Measurements from ENCODE around the gene SAPCD1. TPM values are rescaled to one million over a fixed set of nuclear protein-coding genes. Genes with fewer than 3 reads are reported as not detected.

Gene SAPCD1
- total RNA-seq, 1 experiment from 2014 or later: 18.2 TPM

DNA sequence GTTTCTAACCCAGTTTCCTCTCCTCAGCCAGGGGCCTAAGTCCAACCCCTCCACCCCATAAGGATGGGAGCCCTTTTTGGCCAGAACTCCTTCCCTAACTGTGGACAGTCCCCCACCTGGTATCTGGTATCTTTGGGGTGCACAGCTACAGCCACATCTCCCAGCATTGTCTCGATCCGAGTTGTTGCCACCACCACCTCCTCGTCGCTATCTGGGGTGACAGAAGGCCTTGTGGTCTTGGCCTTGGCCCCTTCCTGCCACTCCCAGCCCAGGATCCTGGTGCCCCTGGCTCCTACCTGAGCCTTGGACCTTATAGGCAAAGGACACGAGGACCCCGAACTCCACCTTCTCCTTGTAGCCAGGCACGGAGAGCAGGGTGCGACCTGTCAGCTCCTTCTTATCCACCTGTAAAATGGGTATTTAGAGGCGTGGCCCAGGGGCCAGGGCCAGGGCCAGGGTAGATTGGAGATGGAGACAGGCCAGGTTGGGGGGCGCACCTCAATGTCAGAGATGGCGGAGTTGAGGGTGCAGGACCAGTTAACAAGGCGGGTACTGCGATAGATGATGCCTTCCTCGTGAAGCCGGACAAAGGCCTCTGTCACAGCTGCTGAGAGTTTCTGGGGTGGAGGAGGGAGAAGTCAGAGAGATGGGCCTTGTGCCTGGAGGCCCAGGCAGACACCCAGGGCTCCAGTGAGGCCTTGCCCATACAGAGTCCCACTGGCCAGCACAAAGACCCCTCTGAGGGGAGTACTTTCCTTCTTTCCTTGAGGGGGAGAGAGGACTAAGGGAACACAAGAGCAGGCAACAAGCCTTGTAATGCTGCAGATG is 21.9 kb downstream of the SAPCD1 start:
- POLR2A ChIA-PET: interaction anchor here (0.8 to 0.9 kb wide), 3 partner anchors 9 to 57 kb away, joined by 3 read pairs; no protein-coding TSS in a partner anchor
- H4K20me1 ChIP-seq (ENCODE audit: insufficient read depth): 0 out of 2 replicates have a peak, but pooled peaks cover 3% of the 10 kb centered on the region
- no peaks in the 10 kb centered on the region for H3K4me1 ChIP-seq (ENCODE audit: control insufficient read depth in 1 of 2, insufficient read depth in 2 of 2, low read length in 2 of 2)
- no TSS peak for BruUV-seq (replicated peaks)
- RAD21 ChIA-PET (ENCODE audit: low non-redundant PET in 1 of 2, low total read pairs in 2 of 2, uncharacterized antibody in 2 of 2, unreplicated experiment in 2 of 2): no interaction called here
- peaks cover 16% of the 10 kb centered on the region for H3K79me2 ChIP-seq (ENCODE audit: insufficient read depth, low read length)
- H3K36me3 ChIP-seq (ENCODE audit: control insufficient read depth in 1 of 2, insufficient read depth in 2 of 2, low read length in 2 of 2): peaks cover 44 to 48% of the 10 kb centered on the region in 2 experiments
- no peaks in the 10 kb centered on the region for H3K9me2 ChIP-seq (ENCODE audit: insufficient read depth)
- CTCF ChIA-PET: no interaction called here
- no peaks in the 10 kb centered on the region for H3K9me3 ChIP-seq (ENCODE audit: control insufficient read depth in 1 of 2, insufficient read depth in 1 of 2, low read depth in 1 of 2, low read length in 2 of 2)
- no peak overlapping the region for H3K4me3 ChIP-seq (replicated peaks in 1 of 2; ENCODE audit: low read depth in 1 of 2, low read length in 2 of 2)
- ATAC-seq (no peak), DNase-seq (ENCODE audit: low read depth, low spot score) (no peak)
- TF ChIP-seq POLR2AphosphoS5 (IDR thresholded peaks at IDR 0.05; ENCODE audit: low read depth, low read length) (no peak), RAD21 (IDR thresholded peaks at IDR 0.05; ENCODE audit: low read depth) (no peak), POLR2A (IDR thresholded peaks at IDR 0.05; ENCODE audit: borderline replicate concordance, extremely low read depth, insufficient read depth, insufficient read length) (no peak), ELF1 (IDR thresholded peaks at IDR 0.05; ENCODE audit: borderline replicate concordance, low read depth) (no peak), SP1 (IDR thresholded peaks at IDR 0.05; ENCODE audit: low read depth) (no peak), EZH2phosphoT487 (IDR thresholded peaks at IDR 0.05; ENCODE audit: borderline replicate concordance) (no peak), FOSL1 (IDR thresholded peaks at IDR 0.05; ENCODE audit: low read depth) (no peak), SRF (IDR thresholded peaks at IDR 0.05; ENCODE audit: low read depth) (no peak), ZFX (IDR thresholded peaks at IDR 0.05) (no peak)
- TF ChIP-seq, protein P1, sequence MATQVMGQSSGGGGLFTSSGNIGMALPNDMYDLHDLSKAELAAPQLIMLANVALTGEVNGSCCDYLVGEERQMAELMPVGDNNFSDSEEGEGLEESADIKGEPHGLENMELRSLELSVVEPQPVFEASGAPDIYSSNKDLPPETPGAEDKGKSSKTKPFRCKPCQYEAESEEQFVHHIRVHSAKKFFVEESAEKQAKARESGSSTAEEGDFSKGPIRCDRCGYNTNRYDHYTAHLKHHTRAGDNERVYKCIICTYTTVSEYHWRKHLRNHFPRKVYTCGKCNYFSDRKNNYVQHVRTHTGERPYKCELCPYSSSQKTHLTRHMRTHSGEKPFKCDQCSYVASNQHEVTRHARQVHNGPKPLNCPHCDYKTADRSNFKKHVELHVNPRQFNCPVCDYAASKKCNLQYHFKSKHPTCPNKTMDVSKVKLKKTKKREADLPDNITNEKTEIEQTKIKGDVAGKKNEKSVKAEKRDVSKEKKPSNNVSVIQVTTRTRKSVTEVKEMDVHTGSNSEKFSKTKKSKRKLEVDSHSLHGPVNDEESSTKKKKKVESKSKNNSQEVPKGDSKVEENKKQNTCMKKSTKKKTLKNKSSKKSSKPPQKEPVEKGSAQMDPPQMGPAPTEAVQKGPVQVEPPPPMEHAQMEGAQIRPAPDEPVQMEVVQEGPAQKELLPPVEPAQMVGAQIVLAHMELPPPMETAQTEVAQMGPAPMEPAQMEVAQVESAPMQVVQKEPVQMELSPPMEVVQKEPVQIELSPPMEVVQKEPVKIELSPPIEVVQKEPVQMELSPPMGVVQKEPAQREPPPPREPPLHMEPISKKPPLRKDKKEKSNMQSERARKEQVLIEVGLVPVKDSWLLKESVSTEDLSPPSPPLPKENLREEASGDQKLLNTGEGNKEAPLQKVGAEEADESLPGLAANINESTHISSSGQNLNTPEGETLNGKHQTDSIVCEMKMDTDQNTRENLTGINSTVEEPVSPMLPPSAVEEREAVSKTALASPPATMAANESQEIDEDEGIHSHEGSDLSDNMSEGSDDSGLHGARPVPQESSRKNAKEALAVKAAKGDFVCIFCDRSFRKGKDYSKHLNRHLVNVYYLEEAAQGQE (IDR thresholded peaks at IDR 0.05; ENCODE audit: low read depth): no peak
- TF ChIP-seq, protein P2, sequence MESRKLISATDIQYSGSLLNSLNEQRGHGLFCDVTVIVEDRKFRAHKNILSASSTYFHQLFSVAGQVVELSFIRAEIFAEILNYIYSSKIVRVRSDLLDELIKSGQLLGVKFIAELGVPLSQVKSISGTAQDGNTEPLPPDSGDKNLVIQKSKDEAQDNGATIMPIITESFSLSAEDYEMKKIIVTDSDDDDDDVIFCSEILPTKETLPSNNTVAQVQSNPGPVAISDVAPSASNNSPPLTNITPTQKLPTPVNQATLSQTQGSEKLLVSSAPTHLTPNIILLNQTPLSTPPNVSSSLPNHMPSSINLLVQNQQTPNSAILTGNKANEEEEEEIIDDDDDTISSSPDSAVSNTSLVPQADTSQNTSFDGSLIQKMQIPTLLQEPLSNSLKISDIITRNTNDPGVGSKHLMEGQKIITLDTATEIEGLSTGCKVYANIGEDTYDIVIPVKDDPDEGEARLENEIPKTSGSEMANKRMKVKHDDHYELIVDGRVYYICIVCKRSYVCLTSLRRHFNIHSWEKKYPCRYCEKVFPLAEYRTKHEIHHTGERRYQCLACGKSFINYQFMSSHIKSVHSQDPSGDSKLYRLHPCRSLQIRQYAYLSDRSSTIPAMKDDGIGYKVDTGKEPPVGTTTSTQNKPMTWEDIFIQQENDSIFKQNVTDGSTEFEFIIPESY (IDR thresholded peaks at IDR 0.05; ENCODE audit: extremely low read depth, insufficient replicate concordance, low read length): no peak
- H2AFZ ChIP-seq (ENCODE audit: low read depth, low read length, poor library complexity, severe bottlenecking): no peak overlapping the region
- no peak overlapping the region for H3K27ac ChIP-seq (ENCODE audit: low read depth, low read length)
- intact Hi-C loops (cut with micrococcal nuclease): no loop called here
- H3K4me2 ChIP-seq (ENCODE audit: low read length): no peak overlapping the region
- no peaks in the 10 kb centered on the region for H3K27me3 ChIP-seq (ENCODE audit: insufficient read depth, low read length)
- no peak overlapping the region for H3K9ac ChIP-seq (ENCODE audit: low read length)

Measured in HCT116 (cell line).